Vagina (tissue), 2 donors: ENCODE measurements around the gene PTPRG. TPM values are rescaled to one million over a fixed set of nuclear protein-coding genes. Genes with fewer than 3 reads are reported as not detected.

Experiments
- DNase-seq, 2 donors: peaks; one replicate each; pipeline ENCODE4 v3.0.0-alpha.2; 2017; ENCODE audit errors: extremely low spot score in 2 of 2
- H3K27ac ChIP-seq: fragments of 200-600 bp; sonication (generic); one replicate; pipeline ENCODE4 v1.5.1; 2019
- H3K27me3 ChIP-seq: fragments of 200-600 bp; sonication (generic); one replicate; pipeline ENCODE4 v1.5.1; 2019
- H3K36me3 ChIP-seq, 2 donors: fragments of 200-600 bp; sonication (generic); one replicate each; pipeline ENCODE4 v1.5.1; 2017 to 2019
- H3K4me1 ChIP-seq: fragments of 200-600 bp; sonication (generic); one replicate; pipeline ENCODE4 v1.5.1; 2019
- H3K4me3 ChIP-seq, 2 donors: fragments of 200-600 bp; sonication (generic); 1 replicate in 1 of 2; 2 replicates in 1 of 2; pipeline ENCODE4 v1.5.1; 2016 to 2019
- H3K9me3 ChIP-seq: fragments of 200-600 bp; sonication (generic); one replicate; pipeline ENCODE4 v1.5.1; 2019
- CTCF ChIP-seq, 3 experiments: fragments of 450-650 bp in 2 of 3; fragments of 200-600 bp in 1 of 3; sonication (generic) in 1 of 3; IDR thresholded peaks; one replicate each; pipeline ENCODE4 v1.5.1; 2017 to 2019; ENCODE audit warnings: antibody characterized with exemption in 3 of 3, mild to moderate bottlenecking in 2 of 3, moderate library complexity in 2 of 3
- POLR2A ChIP-seq, 2 donors: fragments of 450-650 bp; IDR thresholded peaks; one replicate each; pipeline ENCODE4 v1.6.1; 2017; ENCODE audit warnings: antibody characterized with exemption in 2 of 2, mild to moderate bottlenecking in 2 of 2, moderate library complexity in 2 of 2
- POLR2AphosphoS5 ChIP-seq, 2 donors: sonication (generic); formaldehyde crosslinking; IDR thresholded peaks; one replicate each; pipeline ENCODE4 v1.9.0; 2017; ENCODE audit warnings: antibody characterized with exemption in 2 of 2, mild to moderate bottlenecking in 2 of 2, low read depth in 1 of 2; ENCODE audit not compliant: insufficient read depth in 1 of 2
- intact Hi-C: fragments of 100-400 bp; cut with DNase I; formaldehyde crosslinking; loops from one replicate; pipeline ENCODE4 v1.15.1; 2023
- total RNA-seq: library from RNA; depleted of rRNA; stranded (reverse); fragments of >200 nt; gene quantifications from one replicate; pipeline ENCODE4 v1.2.3, GENCODE V29; 2016

The PTPRG gene
- total RNA-seq, 1 donor from 2014 or later: 47.6 TPM

- intact Hi-C loops: no loop called here
- DNase-seq: no peak
- Histone ChIP-seq H3K4me1 (no peaks in the 10 kb centered on the region), H3K27ac (no peak overlapping the region), H3K4me3 (no peak overlapping the region), H3K9me3 (no peaks in the 10 kb centered on the region), H3K27me3 (no peaks in the 10 kb centered on the region), H3K36me3 (peaks cover 0 to 4% of the 10 kb centered on the region in 2 donors)
- TF ChIP-seq POLR2AphosphoS5 (IDR thresholded peaks at IDR 0.05; ENCODE audit: insufficient read depth in 1 of 2, low read depth in 1 of 2): no peak
- no peak for TF ChIP-seq CTCF (IDR thresholded peaks at IDR 0.05)
- TF ChIP-seq POLR2A (IDR thresholded peaks at IDR 0.05): no peak
Observed at GRCh38 chr3:62284442-62284841, 723.1 kb downstream of the PTPRG start.

GRCh38 chr3:62287392-62287927 is 726.1 kb downstream of the PTPRG start:
- Histone ChIP-seq H3K36me3 (peaks cover 0 to 4% of the 10 kb centered on the region in 2 donors), H3K4me3 (no peak overlapping the region), H3K4me1 (no peaks in the 10 kb centered on the region), H3K27ac (no peak overlapping the region), H3K9me3 (no peaks in the 10 kb centered on the region), H3K27me3 (no peaks in the 10 kb centered on the region)
- intact Hi-C loops: no loop called here
- TF ChIP-seq POLR2AphosphoS5 (IDR thresholded peaks at IDR 0.05; ENCODE audit: insufficient read depth in 1 of 2, low read depth in 1 of 2) (no peak), CTCF (IDR thresholded peaks at IDR 0.05) (no peak), POLR2A (IDR thresholded peaks at IDR 0.05) (no peak)
- DNase-seq: no peak

- H3K9me3 ChIP-seq: no peaks in the 10 kb centered on the region
- DNase-seq: no peak
- no peak overlapping the region for H3K4me3 ChIP-seq
- no peak for TF ChIP-seq POLR2A (IDR thresholded peaks at IDR 0.05)
- TF ChIP-seq CTCF (IDR thresholded peaks at IDR 0.05): no peak
- TF ChIP-seq POLR2AphosphoS5 (IDR thresholded peaks at IDR 0.05; ENCODE audit: insufficient read depth in 1 of 2, low read depth in 1 of 2): no peak
- H3K36me3 ChIP-seq: no peaks in the 10 kb centered on the region
- H3K27ac ChIP-seq: no peak overlapping the region
- intact Hi-C loops: no loop called here
- H3K4me1 ChIP-seq: no peaks in the 10 kb centered on the region
- H3K27me3 ChIP-seq: no peaks in the 10 kb centered on the region
Observed at GRCh38 chr3:62289922-62290321, 728.6 kb downstream of the PTPRG start.

GRCh38 chr3:62293051-62293780 is 731.8 kb downstream of the PTPRG start:
- H3K27ac ChIP-seq: no peak overlapping the region
- intact Hi-C loops: no loop called here
- no peak for DNase-seq
- no peaks in the 10 kb centered on the region for H3K4me1 ChIP-seq
- H3K9me3 ChIP-seq: no peaks in the 10 kb centered on the region
- no peaks in the 10 kb centered on the region for H3K27me3 ChIP-seq
- no peak overlapping the region for H3K4me3 ChIP-seq
- TF ChIP-seq CTCF (IDR thresholded peaks at IDR 0.05) (no peak), POLR2A (IDR thresholded peaks at IDR 0.05) (no peak), POLR2AphosphoS5 (IDR thresholded peaks at IDR 0.05; ENCODE audit: insufficient read depth in 1 of 2, low read depth in 1 of 2) (no peak)
- H3K36me3 ChIP-seq: no peaks in the 10 kb centered on the region

- Histone ChIP-seq H3K4me3 (no peak overlapping the region), H3K27me3 (no peaks in the 10 kb centered on the region), H3K27ac (no peak overlapping the region), H3K36me3 (no peaks in the 10 kb centered on the region), H3K9me3 (no peaks in the 10 kb centered on the region), H3K4me1 (no peaks in the 10 kb centered on the region)
- no peak for DNase-seq
- intact Hi-C loops: no loop called here
- TF ChIP-seq POLR2AphosphoS5 (IDR thresholded peaks at IDR 0.05; ENCODE audit: insufficient read depth in 1 of 2, low read depth in 1 of 2) (no peak), POLR2A (IDR thresholded peaks at IDR 0.05) (no peak), CTCF (IDR thresholded peaks at IDR 0.05) (no peak)
Observed at GRCh38 chr3:62295571-62295970, 734.2 kb downstream of the PTPRG start.
